ENCODE data around the gene HNRNPLL. TPM values are rescaled to one million over a fixed set of nuclear protein-coding genes. Genes with fewer than 3 reads are reported as not detected.
"Not testable (repeated sequence)": the region's sequence is repeated elsewhere in the genome, so short reads cannot be mapped to it uniquely, and the experiment has no call there.

The HNRNPLL gene
- total RNA-seq, 1 experiment from 2014 or later: 32.4 TPM

DNA sequence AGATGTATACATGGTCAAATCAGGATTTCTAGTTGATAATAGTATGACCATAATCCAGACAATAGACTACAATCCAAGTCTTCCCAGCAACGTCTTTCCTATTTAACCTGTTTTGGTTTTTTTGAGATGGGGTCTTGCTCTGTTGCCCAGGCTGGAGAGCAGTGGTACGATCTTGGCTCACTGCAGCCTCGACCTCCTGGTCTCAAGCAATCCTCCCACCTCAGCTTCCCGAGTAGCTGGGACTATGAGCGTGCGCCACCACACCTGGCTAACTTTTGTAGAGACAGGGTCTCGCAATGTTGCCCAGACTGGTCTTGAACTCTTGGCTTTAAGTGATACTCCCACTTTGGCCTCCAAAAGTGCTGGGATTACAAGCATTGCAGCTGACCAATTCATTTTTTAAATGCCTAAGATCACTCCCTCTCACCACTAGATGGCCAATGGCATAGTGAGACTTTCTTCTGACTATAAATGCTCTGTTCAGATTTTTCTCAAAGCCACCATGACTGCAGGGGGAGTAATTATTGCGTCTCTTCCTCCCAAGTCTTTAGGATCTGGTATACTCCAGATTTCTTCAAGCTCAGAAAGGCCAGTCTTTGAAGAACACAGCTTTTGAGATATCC, 47.6 kb downstream of the HNRNPLL start:
- DNase-seq (ENCODE audit: low spot score): peak; percentile 42

DNA sequence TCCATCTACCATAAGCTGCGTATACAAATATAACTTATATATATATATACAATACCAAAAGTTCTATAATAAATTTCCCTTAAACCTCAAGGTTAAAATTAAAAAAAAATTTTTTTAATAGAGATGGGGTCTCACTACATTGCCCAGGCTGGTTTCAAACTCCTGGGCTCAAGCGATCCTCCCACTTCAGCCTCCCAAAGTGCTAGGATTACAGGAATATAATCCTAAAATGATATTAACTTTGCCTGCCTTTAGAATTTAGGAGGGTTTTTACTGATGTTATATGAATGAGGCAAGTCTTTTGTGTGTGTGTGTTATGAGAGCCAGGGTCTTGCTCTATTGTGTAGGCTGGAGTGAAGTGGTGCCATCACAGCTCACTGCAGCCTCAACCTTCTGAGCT, 49.2 kb downstream of the HNRNPLL start:
- DNase-seq (ENCODE audit: low spot score): no peak

DNA sequence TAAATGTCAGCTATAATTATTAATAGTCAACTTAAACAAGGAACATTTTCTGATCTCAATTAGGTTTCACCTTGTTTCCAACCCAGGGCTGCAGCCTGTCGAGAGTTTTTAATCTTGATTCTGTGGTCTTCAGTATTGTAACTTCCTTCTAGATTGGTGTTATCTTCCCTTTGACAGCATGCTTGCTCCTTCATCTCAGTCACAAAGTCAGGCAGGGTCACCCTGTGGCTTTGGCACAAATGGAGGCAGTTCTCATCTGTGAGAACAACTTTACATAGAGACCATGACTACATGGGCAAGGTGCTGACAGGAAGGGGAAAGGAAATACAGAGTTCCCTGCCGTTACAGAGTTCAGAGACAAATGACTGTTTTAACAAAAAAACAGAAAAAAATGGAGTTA, 50.5 kb downstream of the HNRNPLL start:
- DNase-seq (ENCODE audit: low spot score): no peak

DNA sequence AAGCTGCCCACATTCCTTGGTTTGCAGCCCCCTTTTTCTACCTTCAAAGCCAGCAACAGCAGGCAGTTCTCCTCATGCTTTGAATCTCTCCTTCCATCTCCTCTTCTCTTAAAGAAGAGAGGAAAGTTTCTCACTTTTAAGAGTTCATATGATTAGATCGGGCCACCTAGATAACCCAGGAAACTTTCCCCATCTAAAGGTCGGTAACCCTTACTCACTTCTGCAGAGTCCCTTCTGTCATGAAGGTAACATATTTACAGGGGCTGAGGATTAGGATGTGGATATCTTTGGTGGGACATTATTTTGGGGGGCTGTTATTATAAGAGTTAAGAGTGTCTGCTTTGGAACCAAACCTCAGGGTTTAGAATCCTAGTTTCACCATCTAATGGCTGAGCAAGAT, 51.0 kb downstream of the HNRNPLL start:
- DNase-seq (ENCODE audit: low spot score): no peak

DNA sequence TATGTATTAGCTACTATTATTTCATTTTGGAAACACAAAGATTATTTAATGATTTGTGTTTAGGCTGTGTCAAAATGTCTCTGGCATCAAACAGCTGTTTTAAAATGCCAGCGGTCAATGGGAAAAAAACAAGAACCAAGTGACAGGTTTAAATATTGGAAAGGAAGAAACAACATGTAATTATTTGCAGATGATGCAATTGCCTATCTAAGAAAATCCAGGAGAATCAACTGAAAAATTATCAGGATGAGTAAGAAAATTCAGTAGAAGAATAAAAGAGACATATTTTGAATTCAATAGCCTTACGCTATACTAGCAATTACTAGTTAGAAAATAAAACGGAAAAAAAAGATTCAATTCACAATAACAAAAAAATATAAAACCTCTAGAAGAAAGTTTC, 51.6 kb downstream of the HNRNPLL start:
- DNase-seq (ENCODE audit: low spot score): no peak

DNA sequence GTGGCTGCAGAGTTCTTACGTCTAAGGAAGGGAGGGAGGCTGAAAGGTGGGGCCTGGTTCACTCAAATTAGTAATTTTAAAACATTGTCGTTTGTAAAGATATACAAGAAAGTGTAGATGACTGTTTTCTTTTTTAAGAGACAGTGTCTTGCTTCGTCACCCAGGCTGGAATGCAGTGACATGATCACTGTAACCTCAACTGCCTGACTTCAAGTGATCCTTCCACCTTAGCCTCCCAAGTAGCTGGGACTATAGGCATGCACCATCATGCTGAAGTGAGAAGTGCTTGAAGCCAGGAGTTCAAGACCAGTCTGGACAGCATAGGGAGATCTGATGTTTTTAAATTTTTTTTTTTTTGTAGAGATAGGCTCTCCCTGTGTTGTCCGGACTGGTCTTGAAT, 52.9 kb downstream of the HNRNPLL start:
- no peak for DNase-seq (ENCODE audit: low spot score)

DNA sequence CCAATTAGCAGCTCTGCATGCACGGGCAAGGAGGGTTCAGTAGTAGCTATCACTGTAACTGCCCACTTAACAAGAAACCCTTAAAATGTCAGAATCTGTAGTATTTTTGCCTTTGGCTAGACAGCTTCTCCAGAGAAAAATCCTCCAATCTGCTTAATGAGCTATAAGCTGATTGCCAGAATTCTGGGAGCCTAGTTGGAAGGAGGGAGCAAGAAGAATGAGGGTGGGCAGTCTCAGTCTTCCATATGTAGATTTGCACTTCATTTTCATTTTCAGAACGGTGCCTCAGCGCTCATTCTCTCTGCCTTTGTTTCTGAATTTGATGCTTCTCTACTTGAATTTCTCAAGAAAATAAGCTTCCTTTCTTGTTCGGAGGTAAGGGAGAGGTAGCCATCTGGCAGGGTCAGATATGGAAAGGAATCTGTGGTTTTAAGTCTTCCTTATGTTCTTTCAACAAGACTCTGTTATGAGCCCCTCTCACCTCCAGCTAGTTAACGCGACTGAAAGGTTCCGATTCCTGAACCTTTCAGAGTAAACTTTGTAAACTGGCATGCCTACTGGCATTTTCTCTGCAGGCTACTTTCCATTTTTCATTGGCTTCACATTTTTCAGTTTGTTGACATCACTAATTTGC, 53.5 kb downstream of the HNRNPLL start:
- DNase-seq (ENCODE audit: low spot score): no peak

DNA sequence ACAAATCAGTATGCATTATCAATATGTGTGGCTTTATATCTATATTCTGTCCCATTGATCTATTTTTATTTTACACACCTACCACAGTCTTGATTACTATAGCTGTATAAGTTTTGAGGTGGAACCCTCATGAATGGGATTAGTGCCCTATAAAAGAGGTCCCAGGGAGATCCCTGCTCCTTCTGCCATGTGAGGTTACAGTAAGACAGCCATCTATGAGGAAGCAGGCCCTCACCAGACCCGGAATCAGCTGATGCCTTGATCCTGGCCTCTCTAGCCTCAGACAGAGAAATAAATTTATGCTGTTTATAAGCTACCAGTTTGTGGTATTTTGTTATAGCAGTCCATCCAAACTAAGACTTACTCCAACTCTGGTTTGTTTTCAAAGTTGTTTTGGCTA, 54.9 kb downstream of the HNRNPLL start:
- no peak for DNase-seq (ENCODE audit: low spot score)

DNA sequence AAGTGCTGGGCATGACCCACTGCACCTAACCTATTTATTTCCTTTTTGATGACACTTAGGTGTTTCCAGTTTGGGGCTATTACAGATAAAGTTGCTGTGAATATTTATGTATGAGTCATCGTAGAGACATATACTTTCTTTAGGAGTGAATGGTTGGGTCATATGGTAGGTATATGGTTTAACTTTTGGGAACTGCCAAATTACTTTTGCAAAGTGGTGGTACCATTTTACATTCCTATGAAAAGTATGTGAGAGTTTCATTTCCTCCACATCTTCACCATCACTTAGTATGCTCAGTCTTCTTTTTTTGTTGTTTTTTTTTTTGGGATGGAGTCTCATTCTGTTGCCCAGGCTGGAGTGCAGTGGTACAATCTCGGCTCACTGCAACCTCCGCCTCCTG, 56.1 kb downstream of the HNRNPLL start:
- no peak for DNase-seq (ENCODE audit: low spot score)

DNA sequence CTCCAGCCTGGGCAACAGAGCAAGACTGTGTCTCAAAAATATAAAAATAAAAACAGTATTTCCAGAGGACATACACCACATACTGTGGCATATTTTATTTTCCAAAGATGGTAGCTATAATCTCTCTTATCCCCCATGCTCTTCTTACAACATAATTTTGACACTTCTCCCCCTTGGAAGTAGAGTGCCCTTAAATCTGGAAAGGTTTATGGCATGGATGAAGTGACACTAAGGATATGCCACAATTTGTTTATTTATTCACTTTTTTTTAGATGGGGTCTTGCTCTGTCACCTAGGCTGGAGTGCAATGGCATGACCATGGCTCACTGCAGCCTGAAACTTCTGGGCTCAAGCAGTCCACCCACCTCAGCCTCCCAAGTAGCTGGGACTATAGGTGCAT, 56.7 kb downstream of the HNRNPLL start:
- DNase-seq (ENCODE audit: low spot score): no peak

DNA sequence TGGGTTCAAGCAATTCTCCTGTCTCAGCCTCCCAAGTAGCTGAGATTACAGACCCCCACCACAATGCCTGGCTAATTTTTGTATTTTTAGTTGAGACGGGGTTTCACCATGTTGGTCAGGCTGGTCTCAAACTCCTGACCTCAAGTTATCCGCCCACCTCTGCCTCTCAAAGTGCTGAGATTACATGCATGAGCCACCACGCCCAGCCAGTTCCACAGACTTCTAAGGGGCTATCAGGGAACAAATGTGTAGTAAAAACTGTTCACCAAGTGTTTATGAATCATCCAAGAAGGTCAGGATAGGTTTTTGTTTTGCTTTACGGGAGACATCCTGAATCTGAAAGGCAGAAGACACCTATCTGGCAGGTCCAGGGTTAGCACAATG, 60.5 kb downstream of the HNRNPLL start:
- not testable (repeated sequence) for DNase-seq (ENCODE audit: low spot score)

DNA sequence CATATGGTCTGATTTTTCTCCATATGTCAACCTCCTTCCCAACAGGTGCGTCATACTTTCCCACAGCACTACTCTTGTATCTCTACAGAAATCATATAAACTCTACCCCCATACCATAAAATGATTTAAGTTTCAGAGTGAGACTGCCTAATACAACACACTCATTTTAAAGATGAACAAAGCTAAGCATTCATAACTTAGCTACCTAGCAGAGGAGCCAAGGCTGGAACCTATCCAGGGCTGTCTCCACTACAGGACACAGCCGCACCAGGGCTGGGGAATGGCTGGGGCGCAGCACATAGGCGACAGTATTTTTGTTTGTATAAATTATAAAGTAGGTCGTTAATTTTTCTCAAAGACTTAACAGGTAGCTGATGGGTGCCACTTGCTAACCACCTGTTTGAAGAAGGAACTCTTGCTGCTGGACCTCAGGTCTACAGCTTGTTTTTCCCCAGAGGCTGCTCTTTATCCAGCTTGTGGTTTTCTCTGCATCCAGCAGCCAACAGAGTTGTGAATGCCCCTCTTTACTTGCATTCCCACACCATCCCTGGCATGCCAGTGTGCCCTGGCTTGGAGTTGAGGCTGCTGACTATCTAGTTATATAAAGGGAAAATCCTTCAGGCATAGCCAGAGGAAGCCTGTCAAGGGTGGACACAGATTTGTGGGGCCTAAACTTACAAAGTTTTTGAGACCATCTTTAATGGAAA, 62.0 kb downstream of the HNRNPLL start:
- DNase-seq (ENCODE audit: low spot score): peak; percentile 13

DNA sequence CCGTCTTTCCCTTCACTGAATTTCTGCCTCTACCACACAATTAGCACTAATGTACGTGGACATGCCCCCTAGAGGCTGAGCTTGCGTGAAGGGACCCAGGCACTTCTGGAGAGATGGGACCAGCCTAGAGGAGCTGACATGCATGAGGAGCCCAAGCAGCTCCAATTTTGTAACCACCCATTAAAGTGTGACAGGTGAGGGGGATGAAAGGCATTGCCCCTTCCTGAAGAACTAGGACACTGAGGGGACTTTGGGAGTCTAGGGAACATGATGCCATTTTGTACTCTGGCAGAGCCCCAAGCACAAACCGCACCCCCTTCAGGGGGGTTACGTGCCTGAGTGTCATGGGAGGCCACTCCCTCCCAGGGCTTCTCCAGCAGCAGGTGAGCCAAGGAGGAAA, 63.6 kb downstream of the HNRNPLL start:
- no peak for DNase-seq (ENCODE audit: low spot score)

DNA sequence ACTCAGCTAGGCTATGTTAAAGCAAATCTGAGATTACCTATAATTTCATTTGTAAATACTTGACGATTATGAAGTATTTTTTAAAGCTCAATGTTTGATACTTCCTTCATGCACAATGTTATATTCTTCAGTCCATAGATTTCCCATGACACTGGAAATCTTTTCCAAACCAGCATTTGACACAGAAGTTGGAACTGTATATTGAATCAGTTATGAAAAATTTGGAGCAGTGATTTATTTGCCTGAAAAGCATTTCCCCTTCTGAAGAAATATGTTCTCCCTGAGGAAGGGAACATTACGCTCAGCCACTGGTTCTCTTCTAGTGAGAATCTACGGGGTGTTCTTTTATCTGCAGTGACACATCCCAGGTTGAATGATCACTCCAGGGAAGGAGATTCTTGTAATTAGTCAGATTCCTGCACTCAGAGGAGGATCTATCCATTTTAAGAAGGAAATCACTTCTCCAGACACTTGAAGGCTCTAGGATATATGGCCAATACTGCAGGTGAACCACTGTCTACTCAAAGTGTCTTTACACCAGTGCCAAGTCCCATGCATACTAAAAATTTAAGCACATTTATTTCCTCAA, 64.7 kb downstream of the HNRNPLL start:
- DNase-seq (ENCODE audit: low spot score): no peak

DNA sequence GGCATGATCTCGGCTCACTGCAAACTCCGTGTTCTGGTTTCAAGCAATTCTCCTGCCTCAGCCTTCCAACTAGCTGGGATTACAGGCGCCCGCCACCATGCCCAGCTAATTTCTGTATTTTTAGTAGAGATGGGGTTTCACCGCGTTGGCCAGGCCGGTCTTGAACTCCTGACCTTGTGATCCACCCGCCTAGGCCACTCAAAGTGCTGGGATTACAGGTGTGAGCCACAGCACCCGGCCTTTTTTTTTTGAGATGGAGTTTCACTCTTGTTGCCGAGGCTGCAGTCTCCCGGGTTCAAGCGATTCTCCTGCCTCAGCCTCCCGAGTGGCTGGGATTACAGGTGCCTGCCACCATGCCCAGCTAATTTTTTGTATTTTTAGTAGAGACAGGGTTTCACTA, 65.4 kb downstream of the HNRNPLL start:
- DNase-seq (ENCODE audit: low spot score): not testable (repeated sequence)

DNA sequence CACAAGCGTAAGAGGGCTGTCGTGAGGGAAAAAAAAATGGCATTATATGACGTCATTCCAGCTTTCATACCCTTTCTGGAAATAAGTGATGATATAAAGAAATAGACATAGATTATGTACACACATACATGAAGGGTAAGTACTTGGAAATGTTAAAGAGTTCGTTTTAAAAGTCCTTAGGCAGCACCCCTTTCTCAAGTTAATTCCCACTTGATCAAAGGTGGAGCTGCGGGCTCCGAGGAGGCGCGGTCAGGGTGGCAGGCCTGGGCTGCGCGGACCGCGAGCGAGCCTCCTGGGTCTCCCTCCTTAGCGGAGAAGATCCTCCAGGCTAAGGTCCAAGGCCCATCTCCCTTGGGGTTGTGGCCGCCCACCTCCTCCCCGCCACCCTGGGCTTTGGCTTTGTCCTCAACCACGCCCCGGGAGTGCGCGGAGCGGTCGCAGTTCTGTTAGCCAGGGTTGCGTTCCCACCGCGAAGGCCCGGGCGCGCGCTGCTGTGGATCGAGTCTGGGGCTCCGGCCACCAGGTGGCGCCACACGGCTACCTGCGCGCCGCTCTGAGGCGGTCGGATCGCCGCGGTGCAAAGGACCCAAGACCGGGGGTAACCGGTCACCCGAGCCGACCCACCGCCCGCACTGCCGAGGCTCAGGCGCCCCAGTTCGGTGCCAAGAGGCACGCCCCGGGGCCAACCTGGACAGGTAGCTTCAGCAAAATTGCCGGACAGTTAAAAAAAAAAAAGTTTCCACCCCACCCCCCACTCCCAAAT, 66.8 kb downstream of the HNRNPLL start:
- DNase-seq (ENCODE audit: low spot score): peak; percentile 81

DNA sequence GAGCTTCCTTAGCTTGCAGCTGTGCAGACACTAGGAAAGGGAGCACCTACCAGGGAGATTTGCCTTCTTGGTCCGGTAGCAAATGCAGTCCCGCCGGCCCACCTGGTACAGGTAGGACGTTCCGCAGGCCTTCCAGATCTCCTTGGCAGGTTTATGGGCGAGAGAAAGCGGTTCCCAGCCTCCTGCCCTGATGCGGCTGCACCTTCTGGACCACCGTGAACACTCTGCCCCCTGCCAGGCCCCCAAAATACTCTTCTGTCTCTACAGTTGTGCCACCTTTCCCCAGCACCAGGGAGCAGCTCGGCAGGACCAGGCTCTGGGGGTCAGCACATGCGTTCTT, 67.4 kb downstream of the HNRNPLL start:
- DNase-seq (ENCODE audit: low spot score): no peak

DNA sequence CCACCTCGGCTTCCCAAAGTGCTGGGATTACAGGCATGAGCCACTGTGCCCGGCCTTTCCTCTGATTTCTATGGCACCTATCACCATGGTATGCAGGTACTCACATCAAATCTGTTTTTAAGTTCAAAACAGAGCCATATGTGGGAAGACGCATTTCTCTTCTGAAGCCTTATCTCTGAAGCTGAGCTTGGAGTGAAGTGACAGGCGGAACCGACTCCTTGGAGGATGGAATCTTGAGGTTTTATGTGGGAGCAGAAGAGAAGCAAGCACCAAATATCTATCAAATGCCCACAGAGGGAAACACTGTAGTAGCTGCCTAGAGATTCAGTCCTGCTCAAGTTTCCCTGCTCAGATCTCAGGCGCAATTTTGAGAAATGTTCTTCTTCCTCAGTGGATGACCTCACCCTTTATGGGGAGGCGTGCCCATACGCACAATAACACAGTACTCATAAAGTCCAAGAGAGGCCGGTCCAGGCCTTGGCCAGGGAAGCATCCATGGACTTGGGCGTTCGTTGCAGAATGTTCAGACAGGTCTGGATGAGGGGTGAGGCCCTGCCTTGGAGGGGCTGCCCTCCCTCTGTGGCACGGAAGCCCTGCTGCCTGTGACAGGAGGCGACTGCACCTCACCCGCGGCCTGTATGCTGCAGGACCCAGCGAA, 67.9 kb downstream of the HNRNPLL start:
- DNase-seq (ENCODE audit: low spot score): no peak

DNA sequence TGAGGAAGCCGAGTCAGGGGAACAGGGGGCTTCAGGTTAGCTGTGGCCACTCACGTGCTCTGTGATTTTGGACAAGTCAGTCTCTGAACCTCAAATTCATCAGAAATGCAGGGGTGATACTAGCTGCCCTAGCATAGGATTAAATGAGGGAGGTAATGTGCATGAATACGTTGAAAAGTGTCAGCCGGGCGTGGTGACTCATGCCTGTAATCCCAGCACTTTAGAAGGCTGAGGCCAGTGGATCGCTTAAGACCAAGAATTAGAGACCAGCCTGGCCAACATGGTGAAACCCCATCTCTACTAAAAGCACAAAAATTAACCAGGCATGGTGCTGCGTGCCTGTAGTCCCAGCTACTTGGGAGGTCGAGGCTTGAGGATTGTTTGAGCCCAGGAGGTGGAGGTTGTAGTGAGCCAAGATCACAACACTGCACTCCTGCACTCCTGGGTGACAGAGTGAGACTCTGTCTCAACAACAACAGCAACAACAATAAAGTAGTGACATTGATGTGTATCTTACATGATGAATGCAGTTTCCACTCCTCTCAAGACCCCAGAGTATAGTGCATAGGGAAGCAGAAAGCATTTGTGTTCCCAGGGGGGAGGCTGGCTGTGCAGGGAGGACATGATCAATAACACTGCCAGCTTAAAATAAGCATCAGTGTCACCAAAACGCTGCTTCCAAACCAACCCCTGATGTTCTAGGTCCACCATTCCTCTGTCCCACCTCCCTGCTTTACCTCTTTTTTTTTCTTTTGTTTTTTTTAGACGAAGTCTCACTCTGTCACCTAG, 68.8 kb downstream of the HNRNPLL start:
- DNase-seq (ENCODE audit: low spot score): no peak

DNA sequence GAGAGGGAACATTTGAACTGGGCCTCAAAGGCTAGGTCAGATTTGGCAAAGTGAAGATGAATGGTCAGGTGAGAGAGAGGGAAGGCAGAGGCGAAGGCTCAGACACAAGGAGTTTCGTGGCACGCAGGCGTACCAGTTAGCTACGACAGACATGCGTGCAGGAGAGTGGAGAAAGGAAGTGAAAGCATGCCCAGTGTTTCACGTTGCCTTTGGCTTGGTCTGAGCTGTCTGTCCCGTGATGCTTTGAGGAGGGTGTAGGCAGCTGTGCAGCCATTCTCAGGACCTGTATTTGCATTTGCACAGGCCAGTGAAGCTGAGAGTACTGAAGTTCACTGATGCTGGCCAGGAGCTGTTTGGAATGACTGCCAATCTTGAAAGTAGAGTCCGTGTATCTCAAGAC, 69.5 kb downstream of the HNRNPLL start:
- DNase-seq (ENCODE audit: low spot score): no peak

DNA sequence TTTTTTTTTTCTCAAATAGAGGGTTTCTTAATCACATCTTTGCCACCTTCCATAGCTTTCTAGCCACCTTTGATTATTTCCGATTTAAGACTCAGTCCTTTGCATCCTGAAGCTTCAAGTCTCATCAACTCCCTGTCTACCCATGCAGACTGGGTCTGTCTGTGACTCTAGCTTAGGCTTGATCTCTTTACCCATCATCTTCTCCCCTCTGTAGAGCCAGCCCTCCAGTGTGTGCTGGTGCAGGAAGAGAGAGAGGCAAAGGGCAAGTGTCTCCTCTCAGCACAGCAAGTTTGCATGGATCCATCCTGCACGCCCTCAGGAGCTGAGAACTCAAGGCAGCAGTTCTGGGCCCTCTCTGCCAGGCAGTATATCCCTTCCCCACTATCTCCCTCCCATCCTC, 70.4 kb downstream of the HNRNPLL start:
- DNase-seq (ENCODE audit: low spot score): no peak

All from HT-29 (cell line).